ENCODE measurements around the gene PGC.

DNA sequence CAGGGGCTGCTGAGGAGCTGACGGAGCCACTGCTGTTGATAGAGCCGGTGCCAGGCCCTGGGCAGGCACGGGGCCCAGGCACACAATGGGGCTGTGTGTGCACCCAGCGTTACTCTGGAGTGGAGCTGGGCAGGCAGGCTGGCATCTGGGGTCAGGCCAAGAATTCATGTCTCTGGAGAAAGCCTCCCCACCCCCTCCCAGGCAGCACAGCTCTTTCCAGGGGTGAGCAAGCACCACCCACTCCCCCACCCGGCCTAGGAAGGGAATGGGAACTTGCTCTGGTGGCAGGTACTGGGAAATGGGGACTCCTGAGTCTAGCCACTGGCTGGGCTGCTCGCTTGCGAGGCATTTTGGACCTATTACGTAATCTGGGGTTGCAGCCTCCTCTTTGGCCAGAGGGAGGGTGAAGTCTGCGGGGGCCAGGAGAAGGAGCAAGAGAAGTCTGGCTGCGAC is 34.5 kb downstream of the PGC start:
- TF ChIP-seq, protein P1, sequence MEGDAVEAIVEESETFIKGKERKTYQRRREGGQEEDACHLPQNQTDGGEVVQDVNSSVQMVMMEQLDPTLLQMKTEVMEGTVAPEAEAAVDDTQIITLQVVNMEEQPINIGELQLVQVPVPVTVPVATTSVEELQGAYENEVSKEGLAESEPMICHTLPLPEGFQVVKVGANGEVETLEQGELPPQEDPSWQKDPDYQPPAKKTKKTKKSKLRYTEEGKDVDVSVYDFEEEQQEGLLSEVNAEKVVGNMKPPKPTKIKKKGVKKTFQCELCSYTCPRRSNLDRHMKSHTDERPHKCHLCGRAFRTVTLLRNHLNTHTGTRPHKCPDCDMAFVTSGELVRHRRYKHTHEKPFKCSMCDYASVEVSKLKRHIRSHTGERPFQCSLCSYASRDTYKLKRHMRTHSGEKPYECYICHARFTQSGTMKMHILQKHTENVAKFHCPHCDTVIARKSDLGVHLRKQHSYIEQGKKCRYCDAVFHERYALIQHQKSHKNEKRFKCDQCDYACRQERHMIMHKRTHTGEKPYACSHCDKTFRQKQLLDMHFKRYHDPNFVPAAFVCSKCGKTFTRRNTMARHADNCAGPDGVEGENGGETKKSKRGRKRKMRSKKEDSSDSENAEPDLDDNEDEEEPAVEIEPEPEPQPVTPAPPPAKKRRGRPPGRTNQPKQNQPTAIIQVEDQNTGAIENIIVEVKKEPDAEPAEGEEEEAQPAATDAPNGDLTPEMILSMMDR (IDR thresholded peaks at IDR 0.05 in 8 of 11, conservative IDR thresholded peaks at IDR 0.05 in 3 of 11) = no peak
- TF ChIP-seq POLR2A (IDR thresholded peaks at IDR 0.05) = no peak
- peak in 1 of 3 donors; percentile 43 for TF ChIP-seq POLR2AphosphoS5 (IDR thresholded peaks at IDR 0.05)
